ENCODE measurements around the gene PPFIA1. TPM values are rescaled to one million over a fixed set of nuclear protein-coding genes. Genes with fewer than 3 reads are reported as not detected.

PPFIA1 gene
- total and polyA plus RNA-seq, 2 of the 8 experiments (the other 6 are each of a cell fraction or from before 2014, with no cell fraction given) = 44.3 to 73.5 TPM

DNA sequence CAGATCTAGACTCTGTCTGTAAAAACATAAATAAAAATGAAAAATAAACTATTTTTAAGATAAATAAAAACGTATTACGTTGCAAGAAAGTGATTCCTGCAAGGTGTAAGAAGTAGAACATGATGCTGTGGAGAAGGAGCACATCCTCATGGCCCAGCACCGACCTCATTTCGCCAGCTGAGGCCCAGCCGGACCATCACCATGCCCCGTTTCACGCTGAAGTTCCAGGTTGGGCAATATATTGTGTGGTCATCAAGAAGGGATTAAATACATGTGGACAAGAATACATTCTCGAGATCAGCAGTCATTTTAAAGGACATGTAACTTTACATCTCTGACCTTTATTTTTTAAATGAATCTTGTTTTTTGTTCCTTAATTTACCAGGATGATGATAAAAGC is 107.2 kb downstream of the PPFIA1 start (continued):
- no peak for TF ChIP-seq GABPA (IDR thresholded peaks at IDR 0.05; ENCODE audit: borderline replicate concordance, insufficient read depth, low read length)
- TF ChIP-seq YY1 (IDR thresholded peaks at IDR 0.05; ENCODE audit: low read depth, low read length) = no peak
- TF ChIP-seq SP4 (IDR thresholded peaks at IDR 0.05; ENCODE audit: low read length) = no peak

All from H1 (cell line).